Hindlimb muscle (tissue), 1 donor: Measurements from ENCODE around the gene RASSF6. TPM values are rescaled to one million over a fixed set of nuclear protein-coding genes. Genes with fewer than 3 reads are reported as not detected.
"Not testable (repeated sequence)": the region's sequence is repeated elsewhere in the genome, so short reads cannot be mapped to it uniquely, and the experiment has no call there.

ENCODE experiments used
- DNase-seq: peaks from one replicate; pipeline ENCODE4 v3.0.0-alpha.2; 2013
- polyA plus RNA-seq: library from polyadenylated mRNA; unstranded; fragments of 120-200 nt; gene quantifications from one replicate; pipeline ENCODE4 v1.2.1, GENCODE V29; 2013; ENCODE audit not compliant: insufficient read length

Gene RASSF6
- polyA plus RNA-seq, 1 donor = 0.12 TPM

- DNase-seq = no peak
Observed at GRCh38 chr4:73576381-73576780, 43.9 kb downstream of the RASSF6 start.

- no peak for DNase-seq
Observed at GRCh38 chr4:73575660-73576059, 44.6 kb downstream of the RASSF6 start.

- peak; percentile 51 for DNase-seq
Observed at GRCh38 chr4:73573794-73574528, 46.3 kb downstream of the RASSF6 start.

GRCh38 chr4:73550865-73551264 is 69.4 kb downstream of the RASSF6 start:
- DNase-seq = not testable (repeated sequence)

- DNase-seq = no peak
Observed at GRCh38 chr4:73544620-73545019, 75.6 kb downstream of the RASSF6 start.

GRCh38 chr4:73541251-73541650 is 79.0 kb downstream of the RASSF6 start:
- no peak for DNase-seq

GRCh38 chr4:73540826-73541225 is 79.4 kb downstream of the RASSF6 start:
- no peak for DNase-seq

GRCh38 chr4:73539386-73539785 is 80.8 kb downstream of the RASSF6 start:
- DNase-seq = no peak

GRCh38 chr4:73538162-73538561 is 82.1 kb downstream of the RASSF6 start:
- no peak for DNase-seq

- DNase-seq = no peak
Observed at GRCh38 chr4:73533515-73534422, 86.5 kb downstream of the RASSF6 start.

- no peak for DNase-seq
Observed at GRCh38 chr4:73528171-73528570, 92.1 kb downstream of the RASSF6 start.

- DNase-seq = no peak
Observed at GRCh38 chr4:73527196-73527595, 93.0 kb downstream of the RASSF6 start.

GRCh38 chr4:73525611-73526010 is 94.6 kb downstream of the RASSF6 start:
- no peak for DNase-seq

GRCh38 chr4:73523126-73523525 is 97.1 kb downstream of the RASSF6 start:
- no peak for DNase-seq

Other genes with a start within 250 kb of the RASSF6 start
- gene ALB, start 216.1 kb downstream of the RASSF6 start, polyA plus RNA-seq = 3.3 TPM
- gene AFP, start 184.2 kb downstream of the RASSF6 start, polyA plus RNA-seq = 0.28 TPM
- gene AFM, start 138.7 kb downstream of the RASSF6 start, polyA plus RNA-seq = not detected
- gene CXCL8, start 120.1 kb upstream of the RASSF6 start, polyA plus RNA-seq = 2.3 TPM
- not detected for gene CXCL6, start 216.2 kb upstream of the RASSF6 start, polyA plus RNA-seq
- not detected for gene PF4V1, start 232.9 kb upstream of the RASSF6 start, polyA plus RNA-seq
- not detected for gene CXCL1, start 249.0 kb upstream of the RASSF6 start, polyA plus RNA-seq